GM12878 (cell line): ENCODE data around the gene HYI. TPM values are rescaled to one million over a fixed set of nuclear protein-coding genes. Genes with fewer than 3 reads are reported as not detected.

Source experiments
- ASH2L ChIP-seq: fragments of 300-600, 200-600 bp; sonication (generic); IDR thresholded peaks from 2 replicates; pipeline ENCODE4 v1.6.1; 2017; ENCODE audit warnings: low read depth, mild to moderate bottlenecking, borderline replicate concordance
- BRCA1 ChIP-seq: IDR thresholded peaks from 2 replicates; pipeline ENCODE4 v1.6.1; 2011; ENCODE audit warnings: low read depth, low read length, improper control_type of control experiment
- CHD2 ChIP-seq: IDR thresholded peaks from 2 replicates; pipeline ENCODE4 v1.6.1; 2011; ENCODE audit warnings: low read depth, low read length, improper control_type of control experiment, borderline replicate concordance
- CUX1 ChIP-seq: IDR thresholded peaks from 2 replicates; pipeline ENCODE4 v1.6.1; 2012; ENCODE audit warnings: improper control_type of control experiment, low read depth, low read length; ENCODE audit not compliant: insufficient replicate concordance
- E4F1 ChIP-seq: fragments of 450-650 bp; IDR thresholded peaks from 2 replicates; pipeline ENCODE4 v1.6.1; 2018; ENCODE audit warnings: borderline replicate concordance, mild to moderate bottlenecking; ENCODE audit not compliant: partially characterized antibody
- EGR1 ChIP-seq, 2 experiments: IDR thresholded peaks; 1 replicate in 1 of 2; 2 replicates in 1 of 2; pipeline ENCODE4 v1.6.1; 2011 to 2012; ENCODE audit warnings: low read depth in 2 of 2, low read length in 2 of 2, borderline replicate concordance in 1 of 2, mild to moderate bottlenecking in 1 of 2, moderate library complexity in 1 of 2
- GABPA ChIP-seq: IDR thresholded peaks from 2 replicates; pipeline ENCODE4 v1.6.1; 2014; ENCODE audit warnings: antibody characterized with exemption, low read depth, mild to moderate bottlenecking, inconsistent platforms
- IKZF1 ChIP-seq: fragments of 450-650 bp; conservative IDR thresholded peaks from 2 replicates; pipeline ENCODE4 v1.6.1; 2017; ENCODE audit warnings: antibody characterized with exemption, mild to moderate bottlenecking
- MYC ChIP-seq: IDR thresholded peaks from 2 replicates; pipeline ENCODE4 v1.6.1; 2011; ENCODE audit warnings: mild to moderate bottlenecking, low read length, moderate library complexity, inconsistent platforms; ENCODE audit not compliant: insufficient read depth, insufficient replicate concordance, insufficient read length, severe bottlenecking
- NFYA ChIP-seq: IDR thresholded peaks from 2 replicates; pipeline ENCODE4 v1.6.1; 2011; ENCODE audit warnings: low read depth, mild to moderate bottlenecking, low read length, improper control_type of control experiment, borderline replicate concordance
- PAX5 ChIP-seq: IDR thresholded peaks from 2 replicates; pipeline ENCODE4 v1.6.1; 2011; ENCODE audit warnings: low read depth, low read length, borderline replicate concordance
- POLR2AphosphoS2 ChIP-seq: IDR thresholded peaks from 2 replicates; pipeline ENCODE4 v1.6.1; 2011; ENCODE audit warnings: low read depth, mild to moderate bottlenecking, low read length, improper control_type of control experiment, moderate library complexity
- RUNX3 ChIP-seq: IDR thresholded peaks from 2 replicates; pipeline ENCODE4 v1.6.1; 2012; ENCODE audit warnings: low read length, inconsistent platforms
- SIX5 ChIP-seq: IDR thresholded peaks from 2 replicates; pipeline ENCODE4 v1.6.1; 2011; ENCODE audit warnings: mild to moderate bottlenecking, low read depth, low read length, moderate library complexity; ENCODE audit not compliant: severe bottlenecking
- ZNF592 ChIP-seq: fragments of 450-650 bp; IDR thresholded peaks from 2 replicates; pipeline ENCODE4 v1.6.1; 2017; ENCODE audit warnings: mild to moderate bottlenecking, moderate library complexity
- ZZZ3 ChIP-seq: IDR thresholded peaks from 2 replicates; pipeline ENCODE4 v1.6.1; 2011; ENCODE audit warnings: low read depth; ENCODE audit not compliant: control insufficient read depth, insufficient read length
- polyA plus RNA-seq, 11 experiments: library from polyadenylated mRNA; depleted of rRNA in 4 of 11; unstranded in 6 of 11; stranded (reverse) in 5 of 11; fragments of >200 nt; fragmentation: Nextera tagmentation in 4 of 11; fragmentation: Illumina TruSeq in 1 of 11; extraction: Ambion mirVana in 4 of 11; extraction: Trizol in 1 of 11; gene quantifications; 1 replicate in 1 of 11; 2 replicates in 10 of 11; pipeline versions ENCODE4 v1.2.1 to v1.2.3, GENCODE V29; 2011 to 2016; ENCODE audit warnings: inconsistent platforms in 2 of 11, missing spikeins in 2 of 11, low read depth in 1 of 11
- total RNA-seq, 4 experiments: library from RNA; depleted of rRNA in 3 of 4; stranded (reverse); fragments of >200 nt in 3 of 4; fragmentation: Illumina TruSeq in 1 of 4; extraction: Trizol in 1 of 4; gene quantifications; 2 replicates each; pipeline versions ENCODE4 v1.2.1 to v1.2.3, GENCODE V29; 2013 to 2021

Gene HYI
- total and polyA plus RNA-seq, 10 of the 15 experiments (the other 5 are each of a cell fraction or from before 2014, with no cell fraction given): 0.27 to 5.5 (median 2.0) TPM

- TF ChIP-seq SIX5 (no peak), ASH2L (no peak), EGR1 (IDR thresholded peaks at IDR 0.05; ENCODE audit: borderline replicate concordance in 1 of 2, low read depth in 2 of 2, low read length in 2 of 2) (no peak), CHD2 (no peak), MYC (no peak), POLR2AphosphoS2 (no peak; the same call in 1 of the 2 replicates), ZZZ3 (no peak), PAX5 (no peak), ZNF592 (no peak), RUNX3 (peak; percentile 81), CUX1 (no peak), E4F1 (no peak), GABPA (no peak), BRCA1 (no peak), NFYA (no peak), IKZF1 (no peak)
Measured at GRCh38 chr1:43454270-43455011, 710 bp upstream of the HYI start (continued).
